DOHH2 (cell line): ENCODE data around the gene RBFOX2.

Experiments used
- H3F3A ChIP-seq: fragments of 200-600 bp; sonication (generic), shearing (Covaris generic); 2 replicates; pipeline ENCODE4 v1.6.0; 2016; ENCODE audit warnings: antibody characterized with exemption, mild to moderate bottlenecking; ENCODE audit not compliant: control insufficient read depth, insufficient read depth
- H3K27ac ChIP-seq: fragments of 200-600 bp; sonication (generic); 2 replicates; pipeline ENCODE4 v1.5.1; 2014; ENCODE audit warnings: low read depth, mild to moderate bottlenecking, low read length, moderate library complexity
- H3K27me3 ChIP-seq: fragments of 200-600 bp; sonication (generic); 2 replicates; pipeline ENCODE4 v1.6.1; 2014; ENCODE audit warnings: mild to moderate bottlenecking, low read length, mixed read lengths; ENCODE audit not compliant: control insufficient read depth
- H3K36me3 ChIP-seq: fragments of 200-600 bp; sonication (generic); 2 replicates; pipeline ENCODE4 v1.6.1; 2014; ENCODE audit warnings: mild to moderate bottlenecking, low read length, moderate library complexity, mixed read lengths; ENCODE audit not compliant: control insufficient read depth
- H3K4me1 ChIP-seq: fragments of 200-600 bp; sonication (generic); 2 replicates; pipeline ENCODE4 v1.6.1; 2014; ENCODE audit warnings: mild to moderate bottlenecking, low read length, mixed read lengths; ENCODE audit not compliant: control insufficient read depth
- H3K4me2 ChIP-seq: fragments of 200-600 bp; sonication (generic); 2 replicates; pipeline ENCODE4 v1.6.0; 2014; ENCODE audit warnings: mild to moderate bottlenecking, low read length, moderate library complexity
- H3K4me3 ChIP-seq: fragments of 200-600 bp; sonication (generic); 2 replicates; pipeline ENCODE4 v1.5.1; 2014; ENCODE audit warnings: mild to moderate bottlenecking, low read length, mixed read lengths
- H3K79me2 ChIP-seq: fragments of 200-600 bp; sonication (generic); 2 replicates; pipeline ENCODE4 v1.6.1; 2014; ENCODE audit warnings: mild to moderate bottlenecking, low read length, mixed read lengths; ENCODE audit not compliant: control insufficient read depth
- H3K9me2 ChIP-seq: fragments of 200-600 bp; sonication (generic); replicated peaks from 2 replicates; pipeline ENCODE4 v1.6.1; 2014; ENCODE audit warnings: mild to moderate bottlenecking, low read length, mixed read lengths; ENCODE audit not compliant: control insufficient read depth
- H3K9me3 ChIP-seq: fragments of 200-600 bp; sonication (generic); 2 replicates; pipeline ENCODE4 v1.6.1; 2014; ENCODE audit warnings: antibody characterized with exemption, low read length, mixed read lengths; ENCODE audit not compliant: control insufficient read depth, insufficient read depth
- H4K20me1 ChIP-seq: fragments of 200-600 bp; sonication (generic); 2 replicates; pipeline ENCODE4 v1.6.0; 2014; ENCODE audit warnings: low read depth, mild to moderate bottlenecking, antibody characterized with exemption, low read length, moderate library complexity; ENCODE audit not compliant: control insufficient read depth, insufficient read depth
- EZH2phosphoT487 ChIP-seq: fragments of 200-600 bp; sonication (generic); IDR thresholded peaks from 2 replicates; pipeline ENCODE4 v1.6.1; 2017; ENCODE audit warnings: borderline replicate concordance, mild to moderate bottlenecking, antibody characterized with exemption, low read length, moderate library complexity, mixed read lengths
- TF ChIP-seq, protein P1 (sequence below): fragments of 200-600 bp; sonication (generic); IDR thresholded peaks from one replicate; pipeline ENCODE4 v1.5.1; 2014; ENCODE audit warnings: antibody characterized with exemption, mild to moderate bottlenecking, low read depth, low read length; ENCODE audit not compliant: poor library complexity, severe bottlenecking

The RBFOX2 gene

DNA sequence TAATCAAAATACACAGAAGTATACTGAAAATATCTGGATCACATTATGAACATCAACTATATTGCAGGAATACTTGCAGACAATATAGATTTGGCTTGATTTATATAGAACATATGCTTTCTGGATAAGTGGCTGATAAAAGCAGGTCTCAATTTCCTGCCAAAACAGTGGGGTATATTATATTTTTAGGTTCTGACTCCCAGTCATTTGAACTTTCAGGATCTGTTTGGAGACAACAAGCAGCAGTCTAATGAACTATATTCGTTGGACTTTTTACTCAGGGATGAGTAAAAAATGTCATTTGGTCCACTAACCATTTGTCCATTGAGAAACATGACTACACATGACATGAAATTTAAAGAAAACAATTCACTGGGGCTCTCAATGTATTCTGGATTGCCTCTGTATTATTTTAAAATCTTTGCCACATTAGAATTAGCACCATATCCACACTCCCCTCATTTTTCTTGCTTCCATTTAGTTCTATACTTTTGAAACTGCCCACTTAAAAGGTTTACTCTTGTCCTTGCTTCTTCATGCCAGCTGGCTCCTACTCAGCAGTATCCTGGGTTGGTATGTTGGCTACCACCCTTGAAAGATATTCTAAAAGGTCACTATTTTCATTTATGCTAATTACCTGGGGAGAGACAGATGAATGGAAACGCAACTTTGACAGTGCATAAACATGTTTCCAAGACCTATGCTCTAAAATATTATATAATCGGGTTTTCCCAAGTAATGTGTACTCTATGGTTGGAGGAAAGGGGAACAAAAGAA, 157.9 kb downstream of the RBFOX2 start:
- H3K27me3 ChIP-seq: no peaks in the 10 kb centered on the region
- no peaks in the 10 kb centered on the region for H3K9me2 ChIP-seq
- H3K27ac ChIP-seq: peak overlapping the region; percentile 86
- no peaks in the 10 kb centered on the region for H4K20me1 ChIP-seq
- peaks cover 98% of the 10 kb centered on the region for H3K79me2 ChIP-seq
- H3K4me1 ChIP-seq: peaks cover 99% of the 10 kb centered on the region
- peaks cover 30% of the 10 kb centered on the region for H3K36me3 ChIP-seq
- TF ChIP-seq, protein P1, sequence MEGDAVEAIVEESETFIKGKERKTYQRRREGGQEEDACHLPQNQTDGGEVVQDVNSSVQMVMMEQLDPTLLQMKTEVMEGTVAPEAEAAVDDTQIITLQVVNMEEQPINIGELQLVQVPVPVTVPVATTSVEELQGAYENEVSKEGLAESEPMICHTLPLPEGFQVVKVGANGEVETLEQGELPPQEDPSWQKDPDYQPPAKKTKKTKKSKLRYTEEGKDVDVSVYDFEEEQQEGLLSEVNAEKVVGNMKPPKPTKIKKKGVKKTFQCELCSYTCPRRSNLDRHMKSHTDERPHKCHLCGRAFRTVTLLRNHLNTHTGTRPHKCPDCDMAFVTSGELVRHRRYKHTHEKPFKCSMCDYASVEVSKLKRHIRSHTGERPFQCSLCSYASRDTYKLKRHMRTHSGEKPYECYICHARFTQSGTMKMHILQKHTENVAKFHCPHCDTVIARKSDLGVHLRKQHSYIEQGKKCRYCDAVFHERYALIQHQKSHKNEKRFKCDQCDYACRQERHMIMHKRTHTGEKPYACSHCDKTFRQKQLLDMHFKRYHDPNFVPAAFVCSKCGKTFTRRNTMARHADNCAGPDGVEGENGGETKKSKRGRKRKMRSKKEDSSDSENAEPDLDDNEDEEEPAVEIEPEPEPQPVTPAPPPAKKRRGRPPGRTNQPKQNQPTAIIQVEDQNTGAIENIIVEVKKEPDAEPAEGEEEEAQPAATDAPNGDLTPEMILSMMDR: no peak
- TF ChIP-seq EZH2phosphoT487: no peak
- peaks cover 8% of the 10 kb centered on the region; the same call in 1 of the 2 replicates for H3K9me3 ChIP-seq
- peak overlapping the region; percentile 32 for H3K4me3 ChIP-seq
- peaks cover 17% of the 10 kb centered on the region for H3F3A ChIP-seq
- peak overlapping the region; percentile 70 for H3K4me2 ChIP-seq

DNA sequence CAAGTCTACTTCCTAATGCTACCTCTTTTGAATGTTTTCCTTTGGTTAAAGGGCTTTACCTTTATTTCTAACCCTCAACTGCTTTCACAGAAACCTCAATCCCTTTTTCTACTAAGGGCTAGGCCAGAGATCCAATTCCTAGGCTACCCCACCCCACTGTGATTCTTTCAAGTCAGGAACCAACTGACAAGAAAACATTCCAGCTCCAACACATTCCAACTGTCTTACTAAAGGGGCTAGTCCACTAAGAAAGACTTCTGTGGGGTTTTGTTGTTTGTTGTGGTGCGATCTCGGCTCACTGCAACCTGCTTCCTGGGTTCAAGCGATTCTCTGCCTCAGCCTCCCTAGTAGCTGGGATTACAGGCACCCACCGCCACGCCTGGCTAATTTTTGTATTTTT, 159.7 kb downstream of the RBFOX2 start:
- Histone ChIP-seq H3K4me3 (peak overlapping the region; percentile 15), H3F3A (peaks cover 12% of the 10 kb centered on the region), H4K20me1 (no peaks in the 10 kb centered on the region), H3K27ac (peak overlapping the region; percentile 86), H3K79me2 (peaks cover 98% of the 10 kb centered on the region), H3K36me3 (peaks cover 14% of the 10 kb centered on the region), H3K27me3 (no peaks in the 10 kb centered on the region), H3K4me2 (peak overlapping the region; percentile 43), H3K4me1 (peaks cover 99% of the 10 kb centered on the region), H3K9me3 (no peaks in the 10 kb centered on the region), H3K9me2 (no peaks in the 10 kb centered on the region)
- TF ChIP-seq, protein P1: no peak
- no peak for TF ChIP-seq EZH2phosphoT487

DNA sequence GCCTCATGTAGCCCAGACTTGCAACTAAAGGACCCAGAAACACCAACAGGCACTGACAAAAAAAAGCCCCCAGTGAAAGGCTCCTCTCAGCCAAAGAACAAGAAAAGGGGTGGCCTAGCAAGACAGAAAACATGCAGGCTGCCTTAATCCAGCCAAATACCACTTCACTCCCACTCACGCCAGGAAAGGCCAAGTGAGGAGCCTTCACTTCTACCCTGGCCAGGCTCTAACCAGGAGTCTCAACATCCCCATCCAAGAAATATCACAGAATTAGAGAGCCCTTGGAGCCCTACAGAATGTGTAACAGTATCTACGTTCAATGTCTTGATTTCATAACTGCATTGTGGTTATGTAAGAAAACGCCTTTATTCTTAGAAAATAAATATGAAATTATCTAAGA, 162.0 kb downstream of the RBFOX2 start:
- no peaks in the 10 kb centered on the region for H3K9me3 ChIP-seq
- H3K27me3 ChIP-seq: no peaks in the 10 kb centered on the region
- H3K4me2 ChIP-seq: peak overlapping the region; percentile 40
- no peak for TF ChIP-seq EZH2phosphoT487
- TF ChIP-seq, protein P1: no peak
- peaks cover 9% of the 10 kb centered on the region; the same call in 1 of the 2 replicates for H3K36me3 ChIP-seq
- H3K4me3 ChIP-seq: no peak overlapping the region
- H3K27ac ChIP-seq: peak overlapping the region; percentile 86
- no peaks in the 10 kb centered on the region for H4K20me1 ChIP-seq
- peaks cover 99% of the 10 kb centered on the region for H3K4me1 ChIP-seq
- peaks cover 14% of the 10 kb centered on the region for H3F3A ChIP-seq
- H3K79me2 ChIP-seq: peaks cover 97% of the 10 kb centered on the region
- H3K9me2 ChIP-seq: no peaks in the 10 kb centered on the region
